Endothelial cell of umbilical vein (primary cell): Measurements from ENCODE around the gene HMCN1. TPM values are rescaled to one million over a fixed set of nuclear protein-coding genes. Genes with fewer than 3 reads are reported as not detected.
A peak's percentile ranks its signal among the peaks of the same experiment; 100 is the strongest.

Experiments
- BruUV-seq: library from RNA; stranded (reverse); fragments of 400-500 nt; replicated peaks from 2 replicates; lab custom pipeline; 2021; lab: Mats Ljungman, UMichigan
- CTCF ChIA-PET: fragments of 300-600, 350-600 bp; sonication (Branson Sonifier 250); formaldehyde crosslinking; loops from one replicate; lab custom pipeline; 2021; ENCODE audit warnings: antibody characterized with exemption, inconsistent platforms; lab: Charles Lee
- POLR2A ChIA-PET: fragments of 300-600, 350-600 bp; sonication (Branson Sonifier 250); formaldehyde crosslinking; loops from one replicate; lab custom pipeline; 2021; ENCODE audit warnings: antibody characterized with exemption, inconsistent platforms; lab: Charles Lee
- DNase-seq: peaks from one replicate; pipeline ENCODE4 v3.0.0-alpha.2; 2011; ENCODE audit warnings: low read depth, low spot score
- FAIRE-seq: peaks from 2 replicates; lab custom pipeline; 2011; peaks lifted over from hg19 to GRCh38; lab: Jason Lieb, UNC
- H2AFZ ChIP-seq: 2 replicates; pipeline ENCODE4 v1.6.0; 2012; ENCODE audit warnings: low read depth, low read length, control low read depth, inconsistent platforms
- H3K27ac ChIP-seq: 2 replicates; pipeline ENCODE4 v1.5.1; 2011; ENCODE audit warnings: low read depth, mild to moderate bottlenecking, control low read depth, low read length, moderate library complexity; ENCODE audit not compliant: insufficient read depth
- H3K27me3 ChIP-seq, 2 experiments: 2 replicates each; pipeline versions ENCODE4 v1.6.0 to v1.6.1; 2011; ENCODE audit warnings: low read length in 2 of 2, mixed read lengths in 1 of 2; ENCODE audit not compliant: control insufficient read depth in 2 of 2, insufficient read depth in 2 of 2
- H3K36me3 ChIP-seq, 2 experiments: 2 replicates in 1 of 2; 3 replicates in 1 of 2; pipeline ENCODE4 v1.5.1; 2011; ENCODE audit warnings: low read length in 2 of 2, mild to moderate bottlenecking in 1 of 2, moderate library complexity in 1 of 2; ENCODE audit not compliant: control insufficient read depth in 2 of 2, insufficient read depth in 2 of 2; ENCODE audit errors: extremely low read depth in 1 of 2
- H3K4me1 ChIP-seq: 3 replicates; pipeline ENCODE4 v1.5.1; 2011; ENCODE audit warnings: mild to moderate bottlenecking, low read length; ENCODE audit not compliant: control insufficient read depth, insufficient read depth; ENCODE audit errors: extremely low read depth
- H3K4me2 ChIP-seq: 2 replicates; pipeline ENCODE4 v1.6.1; 2011; ENCODE audit warnings: low read length, control low read depth, mixed read lengths; ENCODE audit not compliant: insufficient read depth
- H3K4me3 ChIP-seq, 3 experiments: fragments of 200-600 bp in 1 of 3; sonication (generic), shearing (Covaris generic) in 1 of 3; replicated peaks in 1 of 3; 2 replicates each; pipeline ENCODE4 v1.5.1; 2011 to 2016; ENCODE audit warnings: control low read depth in 3 of 3, low read length in 3 of 3, mild to moderate bottlenecking in 2 of 3, inconsistent platforms in 1 of 3, low read depth in 1 of 3, moderate library complexity in 1 of 3; ENCODE audit not compliant: insufficient read depth in 1 of 3
- H3K79me2 ChIP-seq: 2 replicates; pipeline ENCODE4 v1.6.0; 2012; ENCODE audit warnings: low read length, inconsistent platforms; ENCODE audit not compliant: control insufficient read depth, insufficient read depth
- H3K9ac ChIP-seq: replicated peaks from 2 replicates; pipeline ENCODE3; 2011; ENCODE audit warnings: low read length, control low read depth; ENCODE audit not compliant: insufficient read depth; ENCODE audit errors: extremely low read depth
- H3K9me1 ChIP-seq: replicated peaks from 3 replicates; pipeline ENCODE4 v1.6.0; 2011; ENCODE audit warnings: mild to moderate bottlenecking, low read length; ENCODE audit not compliant: control insufficient read depth, insufficient read depth; ENCODE audit errors: extremely low read depth
- H3K9me3 ChIP-seq: replicated peaks from 2 replicates; pipeline ENCODE4 v1.5.1; 2012; ENCODE audit warnings: low read length, inconsistent platforms; ENCODE audit not compliant: control insufficient read depth, insufficient read depth
- H4K20me1 ChIP-seq: replicated peaks from 2 replicates; pipeline ENCODE3; 2011; ENCODE audit warnings: mild to moderate bottlenecking, low read length; ENCODE audit not compliant: control insufficient read depth, insufficient read depth; ENCODE audit errors: extremely low read depth
- CTCF ChIP-seq, 2 donors: IDR thresholded peaks; 1 replicate in 1 of 2; 2 replicates in 1 of 2; pipeline ENCODE4 v1.5.1; 2011; ENCODE audit warnings: low read length in 2 of 2, mild to moderate bottlenecking in 2 of 2, moderate library complexity in 2 of 2, control low read depth in 1 of 2, inconsistent platforms in 1 of 2, low read depth in 1 of 2; ENCODE audit not compliant: insufficient read depth in 1 of 2; ENCODE audit errors: extremely low read depth in 1 of 2
- EZH2 ChIP-seq: IDR thresholded peaks from 2 replicates; pipeline ENCODE4 v1.6.1; 2012; ENCODE audit warnings: borderline replicate concordance, low read depth, mild to moderate bottlenecking, moderate library complexity, low read length, inconsistent platforms; ENCODE audit not compliant: severe bottlenecking
- FOS ChIP-seq: IDR thresholded peaks from 2 replicates; pipeline ENCODE4 v1.6.1; 2011; ENCODE audit warnings: mild to moderate bottlenecking, low read length, moderate library complexity, borderline replicate concordance; ENCODE audit not compliant: insufficient read depth
- GATA2 ChIP-seq: IDR thresholded peaks from 2 replicates; pipeline ENCODE4 v1.7.0; 2011; ENCODE audit warnings: low read depth, mild to moderate bottlenecking, moderate library complexity, mixed read lengths, low read length; ENCODE audit not compliant: insufficient read length, insufficient read depth
- JUN ChIP-seq: IDR thresholded peaks from 2 replicates; pipeline ENCODE4 v1.6.1; 2011; ENCODE audit warnings: borderline replicate concordance, low read depth; ENCODE audit not compliant: insufficient read length, insufficient read depth
- MAX ChIP-seq: IDR thresholded peaks from 2 replicates; pipeline ENCODE4 v1.6.1; 2011; ENCODE audit not compliant: insufficient read depth, insufficient read length
- MYC ChIP-seq: IDR thresholded peaks from one replicate; pipeline ENCODE4 v1.6.1; 2011; ENCODE audit warnings: mild to moderate bottlenecking, low read depth, low read length
- POLR2A ChIP-seq: IDR thresholded peaks from 2 replicates; pipeline ENCODE4 v1.6.1; 2012; ENCODE audit warnings: low read depth, mild to moderate bottlenecking, control low read depth, low read length
- POLR2AphosphoS5 ChIP-seq: IDR thresholded peaks from 2 replicates; pipeline ENCODE4 v1.6.1; 2012; ENCODE audit warnings: low read depth, mild to moderate bottlenecking, control low read depth, low read length, moderate library complexity; ENCODE audit not compliant: insufficient read depth
- dilution Hi-C: fragments of 300-500 bp; cut with MboI; formaldehyde crosslinking; loops from one replicate; pipeline ENCODE4 v1.15.0; 2019; ENCODE audit warnings: low sequenced_read_pairs; ENCODE audit not compliant: extremely low pct_ligation_motif_present
- intact Hi-C: fragments of 100-400 bp; cut with micrococcal nuclease; formaldehyde crosslinking; loops from one replicate; pipeline ENCODE4 v1.10.0; 2022
- polyA plus RNA-seq, 4 experiments: library from polyadenylated mRNA; depleted of rRNA in 3 of 4; stranded (reverse) in 3 of 4; unstranded in 1 of 4; fragments of >200 nt; gene quantifications; 2 replicates each; pipeline versions ENCODE4 v1.2.1 to v1.2.3, GENCODE V29; 2011 to 2012; ENCODE audit warnings: missing spikeins in 1 of 4
- total RNA-seq: library from RNA; stranded (reverse); gene quantifications from 2 replicates; pipeline ENCODE4 v1.2.3, GENCODE V29; 2021

The HMCN1 gene
- total and polyA plus RNA-seq, 2 donors (not counting 3 experiments of a cell fraction or from before 2014, with no cell fraction given) = 10.3 to 16.0 TPM

DNA sequence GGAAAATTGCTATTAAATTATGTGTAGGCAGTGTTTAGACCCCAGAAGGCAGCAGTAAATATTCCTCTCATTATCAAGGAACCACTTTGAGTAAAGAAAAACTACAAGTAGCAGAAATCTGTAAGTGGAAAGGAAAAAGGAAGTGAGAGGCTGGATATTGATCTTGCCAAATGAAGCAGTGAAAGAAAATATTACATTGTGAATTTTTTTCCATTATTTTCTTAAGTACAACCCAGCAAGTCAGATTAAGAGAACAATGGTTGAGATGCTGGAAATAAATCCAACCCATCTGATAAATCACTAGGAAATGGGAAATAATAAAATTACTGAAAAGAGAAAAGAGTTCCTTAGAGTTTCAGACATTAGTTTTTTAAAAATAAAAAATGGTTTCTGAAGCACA, 106.7 kb downstream of the HMCN1 start:
- H3K4me1 ChIP-seq = peaks cover 6% of the 10 kb centered on the region
- no peaks in the 10 kb centered on the region for H3K9me3 ChIP-seq
- TF ChIP-seq POLR2AphosphoS5 = no peak
- TF ChIP-seq FOS = no peak
- TF ChIP-seq GATA2 = no peak
- no peak for TF ChIP-seq MYC
- TF ChIP-seq POLR2A = no peak
- TF ChIP-seq EZH2 = no peak
- TF ChIP-seq CTCF (IDR thresholded peaks at IDR 0.05; ENCODE audit: extremely low read depth in 1 of 2, insufficient read depth in 1 of 2, low read depth in 1 of 2, low read length in 2 of 2) = no peak
- no peak for TF ChIP-seq MAX
- TF ChIP-seq JUN = no peak
- no peaks in the 10 kb centered on the region for H3K27me3 ChIP-seq
- FAIRE-seq (no peak), DNase-seq (peak; percentile 71)
- no peak overlapping the region for H3K9ac ChIP-seq
- CTCF ChIA-PET = no interaction called here
- H3K4me2 ChIP-seq = no peak overlapping the region
- H2AFZ ChIP-seq = no peak overlapping the region
- no peak overlapping the region for H3K27ac ChIP-seq
- no TSS peak for BruUV-seq
- dilution Hi-C loops = no loop called here
- no peak overlapping the region for H3K4me3 ChIP-seq
- POLR2A ChIA-PET = no interaction called here
- H3K79me2 ChIP-seq = no peaks in the 10 kb centered on the region
- no peaks in the 10 kb centered on the region for H3K9me1 ChIP-seq
- H3K36me3 ChIP-seq = no peaks in the 10 kb centered on the region
- intact Hi-C loops = no loop called here
- no peaks in the 10 kb centered on the region for H4K20me1 ChIP-seq
